Hepatocyte (in vitro differentiated cells): Measurements from ENCODE around the gene PVR.

ENCODE experiments used
- EZH2 ChIP-seq: fragments of 200-600 bp; sonication (generic); IDR thresholded peaks from 2 replicates; pipeline ENCODE4 v1.6.1; 2016; ENCODE audit warnings: antibody characterized with exemption, mild to moderate bottlenecking, borderline replicate concordance
- EZH2phosphoT487 ChIP-seq: fragments of 200-600 bp; sonication (generic); IDR thresholded peaks from one replicate; pipeline ENCODE4 v1.6.1; 2018; ENCODE audit warnings: antibody characterized with exemption, mild to moderate bottlenecking, low read depth, moderate library complexity; ENCODE audit not compliant: unreplicated experiment, severe bottlenecking
- TF ChIP-seq, protein P1 (sequence below): fragments of 200-600 bp; sonication (generic); IDR thresholded peaks from 2 replicates; pipeline ENCODE4 v1.5.1; 2016; ENCODE audit warnings: antibody characterized with exemption, mild to moderate bottlenecking; ENCODE audit not compliant: poor library complexity

DNA sequence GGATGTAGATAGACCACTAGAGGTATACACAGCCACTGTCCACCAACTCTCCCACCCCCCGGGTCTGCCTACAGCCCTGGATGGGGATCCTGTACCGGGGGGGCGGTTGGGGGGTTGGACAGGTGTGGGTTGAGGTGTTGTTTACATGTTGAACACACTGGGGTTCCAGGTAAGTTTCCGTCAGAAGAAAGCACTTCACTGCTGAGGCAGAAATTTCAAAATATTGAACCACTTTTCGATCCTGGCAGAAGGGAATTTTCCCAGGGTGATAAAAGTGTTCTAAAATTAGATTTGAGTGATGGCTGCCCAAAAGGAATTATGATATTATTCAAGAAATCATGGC lies 48.6 kb downstream of the PVR start:
- TF ChIP-seq, protein P1, sequence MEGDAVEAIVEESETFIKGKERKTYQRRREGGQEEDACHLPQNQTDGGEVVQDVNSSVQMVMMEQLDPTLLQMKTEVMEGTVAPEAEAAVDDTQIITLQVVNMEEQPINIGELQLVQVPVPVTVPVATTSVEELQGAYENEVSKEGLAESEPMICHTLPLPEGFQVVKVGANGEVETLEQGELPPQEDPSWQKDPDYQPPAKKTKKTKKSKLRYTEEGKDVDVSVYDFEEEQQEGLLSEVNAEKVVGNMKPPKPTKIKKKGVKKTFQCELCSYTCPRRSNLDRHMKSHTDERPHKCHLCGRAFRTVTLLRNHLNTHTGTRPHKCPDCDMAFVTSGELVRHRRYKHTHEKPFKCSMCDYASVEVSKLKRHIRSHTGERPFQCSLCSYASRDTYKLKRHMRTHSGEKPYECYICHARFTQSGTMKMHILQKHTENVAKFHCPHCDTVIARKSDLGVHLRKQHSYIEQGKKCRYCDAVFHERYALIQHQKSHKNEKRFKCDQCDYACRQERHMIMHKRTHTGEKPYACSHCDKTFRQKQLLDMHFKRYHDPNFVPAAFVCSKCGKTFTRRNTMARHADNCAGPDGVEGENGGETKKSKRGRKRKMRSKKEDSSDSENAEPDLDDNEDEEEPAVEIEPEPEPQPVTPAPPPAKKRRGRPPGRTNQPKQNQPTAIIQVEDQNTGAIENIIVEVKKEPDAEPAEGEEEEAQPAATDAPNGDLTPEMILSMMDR, result no peak
- TF ChIP-seq EZH2 (no peak), EZH2phosphoT487 (no peak)
